HG02571 (cell line): ENCODE data around the gene PHF5A.
A peak's percentile ranks its signal among the peaks of the same experiment; 100 is the strongest.
"Not testable (repeated sequence)": the region's sequence is repeated elsewhere in the genome, so short reads cannot be mapped to it uniquely, and the experiment has no call there.

Experiments used
- ATAC-seq: cut with Tn5 transposase; IDR thresholded peaks from one replicate; pipeline ENCODE4 v1.9.1; 2021; ENCODE audit warnings: mild to moderate bottlenecking, moderate library complexity; ENCODE audit not compliant: unreplicated experiment

PHF5A gene

DNA sequence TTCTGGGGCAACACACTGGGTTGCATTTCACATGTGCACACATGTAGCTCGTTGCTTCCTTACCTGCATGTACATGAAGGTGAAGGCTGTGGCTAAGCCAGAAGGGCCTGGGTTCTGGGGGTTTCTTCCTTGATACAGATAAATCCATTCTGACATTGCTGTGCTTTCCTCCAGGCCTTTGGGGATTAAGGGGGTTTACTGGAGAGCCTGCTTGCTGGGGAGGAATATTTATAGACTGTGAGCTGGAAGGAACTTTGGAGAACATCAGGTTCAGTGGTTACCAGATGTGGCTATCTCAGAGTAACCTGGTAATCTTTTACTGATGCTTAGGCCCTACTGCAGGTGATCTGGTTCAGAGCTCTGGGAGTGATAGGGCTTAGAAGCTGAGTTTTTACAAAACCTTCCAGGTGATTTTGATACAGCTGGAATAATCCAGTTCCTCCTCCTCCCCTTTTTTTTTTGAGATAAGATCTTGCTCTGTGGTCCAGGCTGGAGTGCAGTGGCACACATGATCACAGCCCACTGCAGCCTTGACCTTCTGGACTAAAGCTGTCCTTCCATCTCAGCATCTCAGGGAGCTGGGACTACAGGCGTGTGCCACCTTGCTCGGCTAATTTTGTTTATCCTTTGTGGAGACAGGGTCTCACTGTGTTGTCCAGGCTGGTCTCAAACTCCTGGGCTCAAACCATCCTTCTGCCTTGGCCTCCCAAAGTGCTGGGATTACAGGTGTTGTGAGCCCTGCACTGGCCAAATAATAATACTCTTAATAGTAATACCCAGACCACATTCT is 20.3 kb upstream of the PHF5A start:
- ATAC-seq: no peak

GRCh38 chr22:41488076-41488475 is 19.6 kb upstream of the PHF5A start:
- no peak for ATAC-seq

GRCh38 chr22:41487037-41487935 is 18.8 kb upstream of the PHF5A start:
- ATAC-seq: no peak

DNA sequence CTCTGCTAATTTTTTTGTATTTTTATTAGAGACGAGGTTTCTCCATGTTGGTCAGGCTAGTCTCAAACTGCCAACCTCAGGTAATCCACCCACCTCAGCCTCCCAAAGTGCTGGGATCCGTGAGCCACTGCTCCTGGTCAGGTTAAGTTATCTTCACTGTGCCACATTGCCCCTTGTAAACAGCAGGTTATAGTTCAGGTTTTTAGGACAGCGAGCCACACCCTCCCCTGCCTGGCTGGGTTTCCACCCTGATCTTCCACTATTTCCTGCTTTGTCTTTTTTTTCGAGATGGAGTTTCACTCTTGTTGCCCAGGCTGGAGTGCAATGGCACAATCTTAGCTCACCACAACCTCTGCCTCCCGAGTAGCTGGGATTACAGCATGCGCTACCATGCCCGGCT is 16.5 kb upstream of the PHF5A start:
- ATAC-seq: no peak

DNA sequence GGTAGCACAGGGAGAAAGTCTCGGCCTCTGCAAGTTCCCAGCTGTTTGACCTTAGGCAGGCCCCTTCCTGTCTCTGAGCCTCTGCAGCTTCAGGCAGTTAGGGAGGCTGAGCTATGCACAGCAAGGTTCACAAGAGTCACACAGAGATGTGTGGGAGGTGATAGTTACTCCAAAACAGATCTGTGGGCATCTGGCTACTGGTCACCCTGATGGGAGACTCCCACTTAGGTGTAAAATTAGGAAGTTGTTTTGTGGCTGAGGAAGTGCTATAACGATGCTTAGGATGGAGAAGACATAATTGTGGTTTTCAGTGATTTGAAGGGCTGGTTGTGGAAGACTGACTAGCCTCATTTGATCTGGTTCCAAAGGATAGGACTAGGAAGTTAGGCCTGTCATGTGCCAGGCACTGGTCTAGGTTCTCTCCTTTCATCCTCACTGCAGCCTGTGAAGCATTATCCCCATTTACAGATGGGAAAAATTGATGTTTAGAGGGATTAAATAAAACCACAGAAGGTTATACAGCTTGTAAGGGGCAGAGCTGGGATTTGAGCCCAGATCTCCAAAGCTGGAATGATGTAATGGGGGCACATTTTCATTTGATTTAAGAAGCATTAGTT is 13.9 kb upstream of the PHF5A start:
- ATAC-seq: no peak

DNA sequence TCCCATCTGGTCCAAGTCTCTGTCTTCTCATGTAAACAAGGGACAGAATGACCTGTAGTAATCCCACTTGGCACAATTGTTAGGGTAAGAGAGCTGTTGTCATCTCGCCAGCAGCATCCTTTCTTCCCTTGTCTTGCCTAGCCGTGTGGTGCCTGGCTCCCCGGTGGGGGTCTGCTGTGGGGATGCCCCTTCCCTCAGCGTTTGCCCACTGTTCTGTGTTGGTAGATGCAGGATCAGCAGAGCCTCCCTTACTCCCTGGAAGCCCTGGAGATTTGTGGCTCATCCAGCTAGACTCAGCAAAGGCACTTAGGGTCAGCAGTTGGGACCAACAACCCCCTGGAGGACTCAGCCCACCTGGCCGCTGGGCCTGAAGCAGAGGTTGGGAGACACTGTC is 13.4 kb upstream of the PHF5A start:
- no peak for ATAC-seq

DNA sequence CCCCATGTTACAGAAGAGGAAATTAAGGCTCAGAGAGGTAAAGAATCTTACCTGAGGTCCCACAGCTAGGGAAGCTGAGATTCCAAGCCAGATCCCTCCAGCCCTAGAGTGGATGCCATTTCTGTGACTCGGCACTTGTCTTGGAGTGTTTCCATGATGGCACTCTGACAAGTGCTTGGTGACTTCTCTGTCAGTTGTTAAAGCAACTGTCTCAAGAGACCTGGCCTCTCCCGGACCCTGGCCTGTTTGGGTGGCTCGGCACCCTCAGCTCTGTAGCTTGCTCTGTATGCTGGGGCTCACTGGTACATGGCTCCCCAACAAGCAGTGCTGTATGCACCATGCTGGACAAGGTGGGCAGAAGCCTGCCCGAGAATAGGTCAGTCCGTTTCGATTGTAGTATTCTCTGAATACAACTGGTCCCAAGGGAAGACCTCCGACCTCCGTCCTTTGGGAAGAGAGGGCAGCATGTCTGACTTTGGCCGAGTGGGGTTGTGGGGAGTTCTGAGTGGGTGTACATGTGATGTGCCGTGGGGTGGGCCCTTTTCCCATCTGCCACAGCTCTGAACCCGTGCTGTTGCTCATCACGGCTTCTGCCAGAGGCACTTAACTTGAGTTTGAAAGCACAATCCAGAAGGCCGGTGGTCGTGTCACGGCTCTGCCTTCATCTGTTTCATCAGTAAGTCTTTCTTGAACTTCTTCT is 12.8 kb upstream of the PHF5A start:
- no peak for ATAC-seq

DNA sequence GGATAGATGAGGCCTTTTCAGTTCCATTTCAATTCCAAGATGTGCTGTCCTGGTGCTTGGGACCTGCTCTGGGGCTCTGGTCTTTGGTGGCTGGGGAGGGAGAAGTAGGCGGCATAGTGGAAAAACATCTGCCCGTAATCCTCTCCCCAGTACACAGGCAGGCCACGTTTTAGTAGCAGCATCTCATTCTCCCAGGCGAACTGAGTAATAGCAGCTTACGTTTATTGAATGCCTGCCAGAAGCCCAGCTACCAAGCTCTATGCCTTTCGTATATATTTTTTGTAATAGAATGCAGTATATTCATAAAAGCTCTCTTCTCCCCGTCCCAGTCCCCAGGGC is 11.9 kb upstream of the PHF5A start:
- ATAC-seq: no peak

DNA sequence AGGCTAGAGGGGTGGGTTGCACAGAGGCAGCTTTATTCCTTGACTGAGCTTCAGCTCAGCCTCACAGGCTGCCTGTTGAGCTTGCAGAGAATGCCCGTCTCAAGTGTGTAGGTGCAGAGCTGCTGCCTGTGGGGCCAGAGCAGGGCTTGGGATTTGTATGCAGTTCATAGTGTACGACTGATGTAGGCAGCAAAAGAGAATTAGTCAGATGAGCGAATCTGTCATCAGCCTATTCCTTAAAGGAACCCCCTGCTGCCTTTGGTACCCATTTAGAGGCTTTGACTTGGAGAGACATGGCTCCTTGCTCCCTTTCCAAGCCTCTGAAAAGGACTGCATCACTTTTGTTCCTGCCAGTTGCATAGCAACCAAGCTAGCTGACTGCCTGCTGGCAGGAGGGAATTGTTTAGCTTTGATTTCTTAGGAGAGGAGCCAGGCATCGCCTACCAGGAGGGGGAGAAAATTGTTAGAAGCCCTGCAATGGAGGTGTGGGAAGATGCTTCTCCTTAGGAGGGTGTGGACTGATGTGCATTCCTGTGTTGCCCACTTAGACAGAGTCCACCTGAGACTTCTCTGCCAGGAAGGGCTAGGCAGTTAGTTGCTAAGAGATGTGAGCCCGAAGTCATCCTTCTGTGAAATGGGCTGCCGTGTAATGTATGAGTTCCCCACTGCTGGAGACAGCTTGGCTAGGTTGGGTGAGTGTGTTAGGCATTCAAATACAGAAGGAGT is 11.3 kb upstream of the PHF5A start:
- ATAC-seq: no peak

DNA sequence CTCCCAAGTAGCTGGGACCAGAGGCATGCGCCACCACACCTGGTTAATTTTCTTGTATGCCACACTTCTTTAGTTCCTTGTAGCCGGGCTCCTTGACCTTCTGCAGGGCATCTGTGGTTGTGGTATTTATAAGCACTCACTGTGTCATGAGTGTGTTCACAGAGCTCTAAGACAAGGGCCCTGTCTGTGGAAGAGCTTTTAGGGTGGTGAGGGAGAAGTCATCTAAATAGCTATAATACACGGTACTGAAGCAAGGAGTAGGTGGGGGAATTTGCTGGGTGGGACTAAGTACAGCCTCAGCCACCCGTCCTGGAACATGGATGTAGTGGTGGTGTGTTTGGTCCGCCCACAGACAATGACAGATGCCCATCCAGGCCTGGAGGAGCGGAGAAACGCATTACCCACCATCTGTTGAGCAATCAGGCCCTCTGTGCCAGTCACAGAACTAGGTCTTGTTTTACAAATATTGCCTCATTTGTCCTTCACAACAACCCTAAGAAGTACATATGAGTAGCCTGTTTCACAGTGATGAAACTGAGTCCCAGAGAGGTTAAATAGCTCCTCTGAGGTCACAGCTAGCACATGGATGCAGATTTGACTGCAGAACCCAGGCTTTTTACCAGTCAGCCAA is 10.5 kb upstream of the PHF5A start:
- no peak for ATAC-seq

DNA sequence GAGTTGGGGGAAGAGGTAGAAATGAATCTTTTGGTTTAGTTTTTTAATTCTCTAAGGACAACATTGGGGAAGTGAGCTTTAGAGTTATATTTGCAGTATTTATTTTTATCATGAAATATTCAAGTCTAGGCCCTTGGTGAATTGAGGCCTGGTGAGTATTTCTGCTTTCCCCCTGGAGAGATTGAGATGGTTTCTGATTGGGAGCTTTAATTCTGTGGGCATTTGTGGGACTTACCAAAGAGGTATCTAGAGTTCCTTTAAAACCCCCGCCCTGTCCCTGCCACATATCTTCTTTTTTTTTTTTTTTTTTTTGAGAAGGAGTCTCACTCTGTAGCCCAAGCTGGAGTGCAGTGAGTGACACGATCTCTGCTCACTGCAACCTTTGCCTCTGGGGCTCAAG is 10.0 kb upstream of the PHF5A start:
- ATAC-seq: no peak

- no peak for ATAC-seq
These were observed 6.5 kb upstream of the PHF5A start for GRCh38 chr22:41474872-41475451.

GRCh38 chr22:41471568-41471967 is 3.1 kb upstream of the PHF5A start:
- ATAC-seq: no peak

DNA sequence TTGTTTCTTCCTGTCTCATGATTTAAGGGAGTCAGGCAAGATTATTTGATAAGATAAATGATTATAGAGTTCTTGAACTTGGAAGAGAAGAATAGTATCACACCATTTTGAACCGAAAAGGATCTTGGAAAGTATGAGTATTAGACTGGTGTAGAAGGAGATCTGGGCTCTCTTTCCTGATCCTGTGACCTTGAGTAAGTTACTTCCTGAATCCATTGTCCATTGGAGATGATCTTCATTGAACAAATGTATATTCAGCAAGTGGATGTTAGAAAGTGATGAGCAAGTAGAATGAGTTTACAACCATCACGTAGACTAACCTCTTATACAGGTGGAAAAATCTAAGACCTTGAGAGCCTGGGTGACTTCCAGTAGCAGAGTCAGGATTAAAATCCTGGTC is 2.4 kb upstream of the PHF5A start:
- no peak for ATAC-seq

DNA sequence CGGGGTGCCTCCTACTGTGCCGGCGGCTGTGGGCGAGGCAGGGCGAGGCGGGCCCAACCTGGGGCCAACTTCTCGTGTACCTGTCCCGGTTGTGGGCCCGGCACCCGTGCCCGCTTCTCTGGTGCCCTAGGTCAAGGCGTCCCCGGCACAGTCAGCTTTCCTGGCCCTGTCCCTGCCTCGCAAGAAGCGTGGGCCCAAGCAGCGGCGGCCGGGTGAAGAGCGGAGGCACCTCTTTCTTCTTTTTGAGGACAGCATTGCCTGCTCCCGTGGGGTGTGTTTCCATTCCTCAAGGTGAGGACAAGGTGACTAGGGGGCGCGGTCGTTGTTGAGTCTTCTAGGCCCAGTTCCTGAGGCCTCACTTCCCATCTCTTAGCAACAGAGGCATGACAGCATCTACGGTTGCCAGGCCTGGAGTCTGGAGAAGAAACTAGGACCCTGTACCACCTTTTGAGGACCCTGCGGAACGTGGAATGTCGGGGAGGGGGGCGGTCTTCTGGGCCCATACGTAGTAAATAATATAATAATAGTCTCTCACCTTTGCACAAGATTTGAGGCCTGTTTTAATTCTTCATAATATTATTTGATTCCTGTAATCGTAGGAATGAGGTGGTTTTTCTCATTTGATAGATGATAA is 843 bp upstream of the PHF5A start:
- peak; percentile 22 for ATAC-seq

- ATAC-seq: no peak
These were observed 6.6 kb downstream of the PHF5A start for GRCh38 chr22:41461901-41462300.

- ATAC-seq: not testable (repeated sequence)
These were observed 8.4 kb downstream of the PHF5A start for GRCh38 chr22:41460071-41460470.

DNA sequence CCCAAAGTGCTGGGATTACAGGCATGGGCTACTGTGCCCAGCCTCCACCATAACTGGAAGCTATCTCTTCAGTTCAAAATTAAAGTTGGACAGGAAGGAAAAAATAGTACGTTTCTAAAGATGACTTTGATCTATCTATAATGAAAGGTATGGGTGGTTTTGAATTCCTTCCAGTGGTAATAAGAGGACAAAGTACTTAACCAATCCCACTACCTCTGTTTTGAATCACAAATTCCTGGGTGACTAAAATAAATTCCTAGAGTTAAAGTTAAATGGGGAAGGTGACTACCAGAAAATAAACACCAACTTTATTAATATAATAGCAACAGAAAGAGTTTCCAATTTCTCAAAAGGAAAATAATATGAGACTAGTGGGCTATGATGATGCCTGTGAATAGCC is 9.1 kb downstream of the PHF5A start:
- no peak for ATAC-seq

DNA sequence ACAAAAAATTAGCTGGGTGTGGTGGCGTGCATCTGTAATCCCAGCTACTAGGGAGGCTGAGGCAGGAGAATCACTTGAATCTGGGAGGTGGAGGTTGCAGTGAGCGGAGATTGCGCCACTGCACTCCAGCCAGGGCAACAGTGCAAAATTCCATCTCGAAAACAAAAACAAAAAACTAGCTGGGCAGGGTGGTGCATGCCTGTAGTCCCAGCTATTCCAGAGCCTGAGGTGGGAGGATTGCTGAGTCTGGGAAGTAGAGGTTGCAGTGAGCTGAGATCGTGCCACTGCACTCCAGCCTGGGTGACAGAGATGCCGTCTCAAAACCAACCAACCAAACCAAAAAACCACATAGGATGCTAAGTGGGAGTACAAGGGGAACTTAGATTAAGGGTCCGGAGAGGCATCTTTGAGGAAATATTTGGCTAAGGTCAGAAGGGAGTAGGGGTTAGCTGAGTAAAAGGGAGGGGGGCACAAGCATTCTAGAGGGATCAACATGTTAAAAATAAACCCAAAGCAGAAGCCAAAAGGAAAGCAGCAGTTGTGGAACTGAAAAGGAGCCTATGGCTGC is 10.2 kb downstream of the PHF5A start:
- ATAC-seq: no peak
